ENCODE data around the gene DNAH14. TPM values are rescaled to one million over a fixed set of nuclear protein-coding genes. Genes with fewer than 3 reads are reported as not detected.
"Not testable (repeated sequence)": the region's sequence is repeated elsewhere in the genome, so short reads cannot be mapped to it uniquely, and the experiment has no call there.

The DNAH14 gene
- total RNA-seq, 2 experiments from 2014 or later = 0.32 to 0.70 TPM

DNA sequence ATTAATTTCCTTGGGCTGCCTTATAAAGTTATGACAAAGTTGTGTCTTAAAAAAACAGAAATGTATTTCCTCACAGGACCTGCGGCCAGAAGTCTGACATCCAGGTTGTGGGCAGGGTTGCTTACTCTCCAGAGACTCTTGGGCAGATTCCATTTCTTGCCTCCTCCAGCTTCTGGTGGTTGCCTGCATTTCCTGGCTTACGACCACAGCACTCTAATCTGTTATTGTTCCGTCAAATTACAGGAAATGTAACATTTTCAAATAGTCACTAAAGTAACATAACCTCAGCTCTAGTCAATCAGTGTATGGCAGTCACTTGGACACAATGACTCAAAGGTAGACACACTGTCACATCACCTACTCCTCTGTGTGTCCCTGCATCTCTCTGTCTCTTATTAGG is 226.8 kb downstream of the DNAH14 start:
- CTCF ChIA-PET = no interaction called here
- H3K36me3 Mint-ChIP-seq = no peaks in the 10 kb centered on the region
- no peak overlapping the region for H3K4me3 Mint-ChIP-seq
- no peak overlapping the region for H3K27ac Mint-ChIP-seq
- H3K9me3 Mint-ChIP-seq (ENCODE audit: low read depth) = no peaks in the 10 kb centered on the region
- no peaks in the 10 kb centered on the region for H3K4me1 Mint-ChIP-seq
- ATAC-seq (peak; percentile 30), DNase-seq (no peak)
- H3K27me3 Mint-ChIP-seq = peaks cover 5% of the 10 kb centered on the region

DNA sequence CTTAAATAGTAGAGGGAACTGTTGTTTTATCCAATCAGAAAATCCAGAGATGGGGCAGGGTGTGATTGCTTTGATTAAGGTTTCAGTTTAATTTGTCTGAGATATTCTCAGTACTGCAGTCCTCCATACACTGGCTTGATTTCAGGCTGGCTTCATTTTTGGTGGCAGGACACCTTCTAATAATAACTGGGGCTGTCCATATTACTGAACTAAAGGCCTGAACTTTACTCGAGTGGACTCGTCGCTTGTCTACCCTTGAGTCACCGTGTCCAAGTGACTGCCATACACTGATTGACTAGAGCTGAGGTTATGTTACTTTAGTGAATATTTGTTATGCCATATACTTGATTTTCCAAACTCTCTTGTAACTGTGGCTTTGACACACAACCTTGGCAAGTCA is 228.8 kb downstream of the DNAH14 start:
- Mint-ChIP-seq H3K27ac (no peak overlapping the region), H3K36me3 (no peaks in the 10 kb centered on the region), H3K9me3 (ENCODE audit: low read depth) (no peaks in the 10 kb centered on the region), H3K4me3 (no peak overlapping the region), H3K4me1 (no peaks in the 10 kb centered on the region), H3K27me3 (peaks cover 3% of the 10 kb centered on the region)
- DNase-seq = no peak
- CTCF ChIA-PET = no interaction called here
- ATAC-seq = no peak

DNA sequence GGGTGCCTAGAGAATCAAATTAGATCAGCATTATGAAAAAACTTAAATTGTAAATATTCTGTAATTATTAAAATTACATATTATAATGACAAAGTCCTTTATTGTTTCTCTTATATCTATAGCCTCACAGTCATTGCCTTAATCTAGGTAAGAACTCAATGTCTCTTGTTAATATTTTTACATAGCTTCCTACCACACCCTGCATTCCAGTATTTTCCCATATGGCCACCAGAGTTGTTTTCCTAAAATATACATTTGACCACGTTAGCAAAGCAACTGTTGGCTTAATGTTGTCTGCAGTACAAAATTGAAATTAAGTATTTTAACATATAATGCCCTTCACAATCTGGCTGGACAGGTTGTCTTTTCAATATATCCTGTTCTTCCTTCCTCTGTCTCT is 230.3 kb downstream of the DNAH14 start:
- CTCF ChIA-PET = no interaction called here
- ATAC-seq = no peak
- Mint-ChIP-seq H3K27me3 (peaks cover 3% of the 10 kb centered on the region), H3K4me1 (no peaks in the 10 kb centered on the region), H3K27ac (no peak overlapping the region), H3K4me3 (no peak overlapping the region), H3K9me3 (ENCODE audit: low read depth) (no peaks in the 10 kb centered on the region), H3K36me3 (no peaks in the 10 kb centered on the region)
- no peak for DNase-seq

DNA sequence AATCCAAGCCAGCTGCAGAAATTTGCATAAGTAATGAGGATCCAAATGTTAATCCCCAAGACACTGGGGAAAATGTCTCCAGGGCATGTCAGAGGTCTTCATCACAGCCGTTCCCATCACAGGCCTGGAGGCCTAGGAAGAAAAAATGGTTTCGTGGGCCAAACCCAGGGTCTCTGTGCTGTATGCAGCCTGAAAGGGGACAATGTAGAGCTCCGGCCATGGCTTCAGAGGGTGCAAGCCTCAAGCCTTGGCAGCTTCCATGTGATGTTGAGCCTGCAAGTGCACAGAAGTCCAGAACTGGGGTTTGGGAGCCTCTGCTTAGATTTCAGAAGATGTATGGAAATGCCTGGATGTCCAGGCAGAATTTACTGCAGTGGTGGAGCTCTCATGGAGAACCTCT is 247.9 kb downstream of the DNAH14 start:
- H3K27me3 Mint-ChIP-seq, ATAC-seq, H3K27ac Mint-ChIP-seq, H3K4me3 Mint-ChIP-seq, H3K36me3 Mint-ChIP-seq, CTCF ChIA-PET, DNase-seq, H3K4me1 Mint-ChIP-seq: not testable (repeated sequence)
- peaks cover 15% of the 10 kb centered on the region for H3K9me3 Mint-ChIP-seq (ENCODE audit: low read depth)

DNA sequence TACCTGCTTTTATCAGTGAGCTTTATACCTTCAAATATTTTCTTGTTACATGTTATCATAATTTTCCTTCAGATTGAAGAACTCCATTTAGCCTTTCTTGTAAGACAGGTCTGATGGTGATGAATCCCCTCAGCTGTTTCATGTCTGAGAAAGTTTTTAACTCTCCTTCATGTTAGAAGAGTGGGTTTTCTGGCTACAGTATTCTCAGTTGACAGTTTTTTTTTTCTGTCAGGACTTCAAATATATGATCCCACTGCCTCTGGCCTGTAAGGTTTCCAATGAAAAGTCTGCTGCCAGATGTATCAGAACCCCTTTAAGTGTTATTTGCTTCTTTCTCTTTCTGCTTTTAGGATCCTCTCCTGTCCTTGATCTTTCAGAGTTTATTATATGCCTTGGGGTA is 250.2 kb downstream of the DNAH14 start:
- H3K27me3 Mint-ChIP-seq = no peaks in the 10 kb centered on the region
- CTCF ChIA-PET = no interaction called here
- ATAC-seq = no peak
- H3K4me3 Mint-ChIP-seq = no peak overlapping the region
- no peak overlapping the region for H3K27ac Mint-ChIP-seq
- peaks cover 16% of the 10 kb centered on the region for H3K4me1 Mint-ChIP-seq
- H3K36me3 Mint-ChIP-seq = no peaks in the 10 kb centered on the region
- DNase-seq = no peak
- peaks cover 15% of the 10 kb centered on the region for H3K9me3 Mint-ChIP-seq (ENCODE audit: low read depth)

DNA sequence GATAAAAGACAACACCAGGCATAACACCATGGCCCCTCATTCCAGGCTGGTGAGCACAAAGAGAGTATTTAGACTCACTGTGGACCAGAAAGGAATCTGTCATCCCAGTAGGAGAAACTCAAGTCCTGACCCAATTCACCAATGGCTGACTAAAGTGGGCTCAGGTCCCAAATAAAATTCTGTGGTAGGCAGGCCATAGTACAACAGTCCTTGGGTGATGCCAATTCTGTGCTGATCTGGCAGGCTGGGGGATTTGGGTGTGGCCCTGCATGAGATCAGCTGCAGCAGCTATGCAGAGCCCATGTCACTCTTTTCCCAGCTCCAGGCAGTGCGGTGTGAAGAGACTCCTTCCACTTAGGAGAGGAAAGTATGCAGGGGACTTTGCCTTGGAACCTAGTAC is 253.2 kb downstream of the DNAH14 start:
- Mint-ChIP-seq H3K27ac (no peak overlapping the region), H3K9me3 (ENCODE audit: low read depth) (peaks cover 15% of the 10 kb centered on the region), H3K27me3 (peaks cover 5% of the 10 kb centered on the region), H3K4me1 (peaks cover 16% of the 10 kb centered on the region), H3K36me3 (no peaks in the 10 kb centered on the region), H3K4me3 (no peak overlapping the region)
- ATAC-seq = no peak
- CTCF ChIA-PET = no interaction called here
- no peak for DNase-seq

DNA sequence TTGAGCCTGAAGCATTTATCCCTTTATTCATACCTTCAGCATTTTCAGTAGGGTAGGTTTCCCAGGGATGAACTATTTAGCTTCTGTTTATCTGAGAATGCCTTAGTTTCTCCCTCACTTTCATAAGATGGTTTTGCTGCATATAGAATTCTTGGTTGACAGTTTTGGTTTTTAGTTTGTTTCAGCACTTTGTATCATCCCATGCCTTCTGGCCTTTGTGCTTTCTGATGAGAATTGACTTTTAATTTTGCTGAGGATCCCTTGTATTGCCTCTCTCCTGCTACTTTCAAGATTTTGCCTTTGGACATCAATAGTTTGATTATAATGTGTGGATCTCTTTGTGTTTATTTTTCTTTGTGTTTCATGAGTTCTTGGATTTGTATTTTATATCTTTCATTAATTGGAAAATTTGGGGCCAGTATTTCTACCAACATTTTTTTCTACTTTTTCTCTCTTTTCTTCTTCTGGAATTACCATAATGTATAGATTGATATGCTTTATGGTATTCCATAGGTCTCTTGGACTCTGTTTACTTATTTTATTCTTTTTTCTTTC is 261.8 kb downstream of the DNAH14 start:
- Mint-ChIP-seq H3K9me3 (ENCODE audit: low read depth) (peaks cover 7% of the 10 kb centered on the region), H3K27me3 (peaks cover 10% of the 10 kb centered on the region), H3K4me1 (no peaks in the 10 kb centered on the region), H3K36me3 (peaks cover 1% of the 10 kb centered on the region), H3K4me3 (no peak overlapping the region), H3K27ac (no peak overlapping the region)
- no peak for ATAC-seq
- no peak for DNase-seq
- CTCF ChIA-PET = no interaction called here

DNA sequence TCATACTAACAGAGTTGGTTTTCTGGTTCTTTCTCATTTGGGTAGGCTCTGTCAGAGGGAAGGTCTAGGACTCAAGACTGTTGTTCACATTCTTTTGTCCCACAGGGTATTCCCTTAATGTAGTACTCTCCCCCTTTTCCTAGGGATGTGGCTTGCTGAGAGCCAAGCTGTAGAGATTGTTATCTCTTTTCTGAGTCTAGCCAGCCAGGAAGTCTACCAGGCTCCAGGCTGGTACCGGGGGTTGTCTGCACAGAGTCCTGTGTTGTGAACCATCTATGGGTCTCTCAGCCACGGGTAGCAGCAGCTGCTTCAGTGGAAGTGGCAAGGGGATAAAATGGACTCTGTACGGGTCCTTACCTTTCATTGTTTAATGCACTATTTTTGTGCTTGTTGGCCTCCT is 272.0 kb downstream of the DNAH14 start:
- no peak for DNase-seq
- H3K4me1 Mint-ChIP-seq = no peaks in the 10 kb centered on the region
- CTCF ChIA-PET = no interaction called here
- H3K27ac Mint-ChIP-seq = no peak overlapping the region
- H3K4me3 Mint-ChIP-seq = no peak overlapping the region
- no peak for ATAC-seq
- H3K9me3 Mint-ChIP-seq (ENCODE audit: low read depth) = no peaks in the 10 kb centered on the region
- no peaks in the 10 kb centered on the region for H3K36me3 Mint-ChIP-seq
- no peaks in the 10 kb centered on the region for H3K27me3 Mint-ChIP-seq

DNA sequence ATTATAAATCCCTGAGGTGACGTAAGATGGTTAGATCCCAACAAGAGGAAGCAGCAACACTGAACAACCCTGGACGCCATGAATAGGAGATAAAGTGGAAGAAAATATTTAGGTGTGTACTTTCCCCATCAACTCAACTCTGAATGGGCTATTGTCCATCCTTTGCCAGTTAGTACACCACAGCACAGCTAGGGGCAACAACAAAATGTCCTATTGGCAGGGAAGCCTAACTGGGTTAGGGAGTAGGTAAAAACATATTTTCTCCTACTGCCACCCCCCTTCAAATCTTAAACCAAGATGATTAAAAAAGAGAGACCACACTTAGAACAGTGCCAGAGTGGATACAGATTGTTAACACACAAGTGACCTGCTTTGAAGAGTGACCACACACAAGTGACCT is 278.3 kb downstream of the DNAH14 start:
- DNase-seq (no peak), ATAC-seq (no peak)
- H3K27me3 Mint-ChIP-seq = no peaks in the 10 kb centered on the region
- H3K36me3 Mint-ChIP-seq = no peaks in the 10 kb centered on the region
- no peak overlapping the region for H3K27ac Mint-ChIP-seq
- H3K4me3 Mint-ChIP-seq = no peak overlapping the region
- CTCF ChIA-PET = no interaction called here
- H3K9me3 Mint-ChIP-seq (ENCODE audit: low read depth) = no peaks in the 10 kb centered on the region
- H3K4me1 Mint-ChIP-seq = no peaks in the 10 kb centered on the region

DNA sequence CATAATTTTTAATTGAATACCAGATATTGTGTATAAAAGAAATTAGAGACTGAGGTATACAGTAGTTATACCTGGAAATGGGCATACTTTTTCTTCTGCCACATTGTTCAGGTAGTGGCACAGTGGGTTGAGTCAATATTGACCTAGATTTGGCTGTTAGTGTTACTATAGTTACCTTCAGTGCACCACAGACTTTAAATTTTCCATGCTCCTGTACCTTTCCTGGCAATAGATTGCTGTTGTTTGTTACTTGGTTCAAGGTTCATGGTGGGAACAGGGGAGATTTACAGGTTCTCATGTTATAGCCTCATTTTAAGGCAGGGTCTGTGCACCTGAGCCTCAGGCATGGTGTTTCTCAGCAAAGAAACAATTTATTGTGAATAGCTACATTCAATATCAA is 279.7 kb downstream of the DNAH14 start:
- H3K4me1 Mint-ChIP-seq = no peaks in the 10 kb centered on the region
- no peaks in the 10 kb centered on the region for H3K9me3 Mint-ChIP-seq (ENCODE audit: low read depth)
- H3K36me3 Mint-ChIP-seq = no peaks in the 10 kb centered on the region
- no peak for DNase-seq
- ATAC-seq = no peak
- no peaks in the 10 kb centered on the region for H3K27me3 Mint-ChIP-seq
- CTCF ChIA-PET = no interaction called here
- H3K27ac Mint-ChIP-seq = no peak overlapping the region
- no peak overlapping the region for H3K4me3 Mint-ChIP-seq

DNA sequence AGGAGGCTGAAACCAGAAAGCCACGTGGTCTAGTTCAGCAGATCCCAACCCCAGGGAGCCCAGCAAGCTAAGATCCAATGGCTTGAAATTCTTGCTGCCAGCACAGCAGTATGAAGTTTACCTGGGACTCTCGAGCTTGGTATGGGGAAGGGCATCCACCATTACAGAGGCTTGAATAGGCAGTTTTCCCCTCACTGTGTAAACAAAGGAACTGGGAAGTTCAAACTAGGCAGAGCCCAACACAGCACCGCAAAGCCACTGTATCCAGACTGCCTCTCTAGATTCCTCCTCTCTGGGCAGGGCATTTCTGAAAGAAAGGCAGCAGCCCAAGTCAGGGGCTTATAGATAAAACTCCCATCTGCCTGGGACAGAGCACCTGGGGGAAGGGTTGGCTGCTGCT is 280.7 kb downstream of the DNAH14 start:
- CTCF ChIA-PET; H3K4me3 Mint-ChIP-seq; H3K9me3 Mint-ChIP-seq (ENCODE audit: low read depth); DNase-seq; H3K4me1 Mint-ChIP-seq; ATAC-seq; H3K36me3 Mint-ChIP-seq; H3K27me3 Mint-ChIP-seq; H3K27ac Mint-ChIP-seq: not testable (repeated sequence)

DNA sequence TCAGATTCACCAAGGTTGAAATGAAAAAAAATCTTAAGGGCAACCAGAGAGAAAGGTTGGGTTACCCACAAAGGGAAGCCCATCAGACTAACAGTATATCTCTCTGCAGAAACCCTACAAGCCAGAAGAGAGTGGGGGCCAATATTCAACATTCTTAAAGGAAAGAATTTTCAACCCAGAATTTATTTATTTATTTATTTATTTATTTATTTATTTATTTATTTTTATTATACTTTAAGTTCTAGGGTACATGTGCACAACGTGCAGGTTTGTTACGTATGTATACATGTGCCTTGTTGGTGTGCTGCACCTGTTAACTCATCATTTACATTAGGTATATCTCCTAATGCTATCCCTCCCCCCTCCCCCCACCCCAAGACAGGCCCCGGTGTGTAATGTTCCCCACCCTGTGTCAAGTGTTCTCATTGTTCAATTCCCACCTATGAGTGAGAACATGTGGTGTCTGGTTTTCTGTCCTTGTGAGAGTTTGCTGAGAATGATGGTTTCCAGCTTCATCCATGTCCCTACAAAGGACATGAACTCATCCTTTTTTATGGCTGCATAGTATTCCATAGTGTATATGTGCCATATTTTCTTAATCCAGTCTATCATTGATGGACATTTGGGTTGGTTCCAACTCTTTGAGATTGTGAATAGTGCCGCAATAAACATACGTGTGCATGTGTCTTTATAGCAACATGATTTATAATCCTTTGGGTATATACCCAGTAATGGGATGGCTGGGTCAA is 282.4 kb downstream of the DNAH14 start:
- CTCF ChIA-PET = not testable (repeated sequence)

DNA sequence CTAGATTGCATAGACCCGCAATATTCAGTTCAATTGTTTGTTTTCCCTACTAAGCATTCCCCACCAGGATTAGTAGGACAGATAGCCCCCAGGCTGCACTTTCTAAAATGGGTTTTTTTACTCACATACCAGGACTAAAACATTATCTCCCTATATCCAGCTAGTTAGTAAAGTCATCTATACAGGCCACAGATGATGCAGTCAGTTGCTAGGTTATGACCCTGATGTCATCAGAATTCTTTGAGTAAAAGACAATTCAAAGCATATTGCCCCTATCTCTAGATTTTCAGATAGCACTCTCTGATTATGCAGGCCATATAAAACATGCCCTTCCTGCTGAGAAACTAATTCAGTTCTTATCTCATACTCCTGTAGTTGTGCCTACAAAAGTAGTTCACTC is 294.8 kb downstream of the DNAH14 start:
- ATAC-seq = no peak

More for the DNA sequence above, 282.4 kb downstream of the DNAH14 start:
- DNase-seq; H3K4me3 Mint-ChIP-seq; H3K4me1 Mint-ChIP-seq; H3K36me3 Mint-ChIP-seq; H3K27ac Mint-ChIP-seq; H3K27me3 Mint-ChIP-seq; H3K9me3 Mint-ChIP-seq (ENCODE audit: low read depth); ATAC-seq: not testable (repeated sequence)

DNA sequence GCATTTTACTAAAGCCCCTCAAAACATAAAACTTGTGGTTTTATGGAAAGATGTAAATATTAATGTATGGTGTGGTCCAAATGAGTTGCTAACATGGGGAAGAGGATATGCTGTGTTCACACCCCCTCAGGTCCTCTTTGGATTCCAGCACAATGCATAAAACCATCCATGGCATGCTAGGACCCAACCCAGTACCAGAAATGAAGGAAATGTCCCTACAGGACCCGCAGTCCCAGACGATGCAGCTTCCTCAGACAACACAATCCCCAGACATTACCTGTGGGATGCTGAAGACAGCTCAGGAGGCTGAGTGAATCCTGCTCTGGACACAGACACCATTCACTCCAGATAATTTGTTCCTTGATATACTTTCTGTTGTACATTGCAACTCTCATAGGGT is 296.2 kb downstream of the DNAH14 start:
- H3K36me3 Mint-ChIP-seq = no peaks in the 10 kb centered on the region
- H3K27ac Mint-ChIP-seq = no peak overlapping the region
- no peak overlapping the region for H3K4me3 Mint-ChIP-seq
- no peaks in the 10 kb centered on the region for H3K27me3 Mint-ChIP-seq
- CTCF ChIA-PET = no interaction called here
- no peaks in the 10 kb centered on the region for H3K9me3 Mint-ChIP-seq (ENCODE audit: low read depth)
- DNase-seq (no peak), ATAC-seq (no peak)
- H3K4me1 Mint-ChIP-seq = no peaks in the 10 kb centered on the region

More for the DNA sequence above, 294.8 kb downstream of the DNAH14 start:
- CTCF ChIA-PET = no interaction called here
- no peaks in the 10 kb centered on the region for H3K27me3 Mint-ChIP-seq
- DNase-seq = no peak
- H3K4me1 Mint-ChIP-seq = no peaks in the 10 kb centered on the region
- H3K9me3 Mint-ChIP-seq (ENCODE audit: low read depth) = no peaks in the 10 kb centered on the region
- no peak overlapping the region for H3K4me3 Mint-ChIP-seq
- H3K27ac Mint-ChIP-seq = no peak overlapping the region
- no peaks in the 10 kb centered on the region for H3K36me3 Mint-ChIP-seq
